ENCODE measurements around the gene LAT. TPM values are rescaled to one million over a fixed set of nuclear protein-coding genes. Genes with fewer than 3 reads are reported as not detected.
A peak's percentile ranks its signal among the peaks of the same experiment; 100 is the strongest.

Gene LAT
- total and polyA plus RNA-seq, 2 experiments from 2014 or later = 2.4 to 2.9 TPM

GRCh38 chr16:29028457-29029167, 43.8 kb downstream of the LAT start:
- no peaks in the 10 kb centered on the region for H3K36me3 ChIP-seq (ENCODE audit: low read depth)
- no peak for DNase-seq

GRCh38 chr16:29029168-29029994, 44.5 kb downstream of the LAT start:
- Histone ChIP-seq H3K9me3 (ENCODE audit: low read depth) (no peaks in the 10 kb centered on the region), H3K79me2 (ENCODE audit: insufficient read depth) (no peaks in the 10 kb centered on the region), H3K4me3 (no peak overlapping the region), H3K36me3 (ENCODE audit: low read depth) (no peaks in the 10 kb centered on the region), H3K4me2 (ENCODE audit: unreplicated experiment) (peak overlapping the region; percentile 15), H2AFZ (0 out of 2 replicates have a peak overlapping the region, but pooled peaks have one; percentile 19), H3K27me3 (replicated peaks; ENCODE audit: insufficient read depth) (no peaks in the 10 kb centered on the region), H3K9me2 (ENCODE audit: insufficient read depth) (no peaks in the 10 kb centered on the region), H3F3A (ENCODE audit: insufficient read depth) (no peaks in the 10 kb centered on the region), H3K4me1 (ENCODE audit: insufficient read depth) (peaks cover 9% of the 10 kb centered on the region; the same call in 1 of the 2 replicates), H3K27ac (peak overlapping the region; percentile 39), H3K9ac (peak overlapping the region; percentile 54), H4K20me1 (ENCODE audit: insufficient read depth) (no peaks in the 10 kb centered on the region)
- DNase-seq = peak; percentile 99
- in situ Hi-C loops (cut with MboI) = no loop called here
- WGBS, 2 experiments (ENCODE audit: low coverage in 1 of 2, low lambda C conversion rate in 2 of 2, missing lambda C conversion rate in 2 of 2) = 18 to 29% methylated on average over 10 to 16 of the region's 16 CpGs
- TF ChIP-seq EZH2 (IDR thresholded peaks at IDR 0.05; ENCODE audit: insufficient read depth, poor library complexity, severe bottlenecking) (no peak), EZH2phosphoT487 (IDR thresholded peaks at IDR 0.05; ENCODE audit: insufficient read depth, low read depth) (no peak)

More at GRCh38 chr16:29028457-29029167, 43.8 kb downstream of the LAT start:
- Histone ChIP-seq H4K20me1 (ENCODE audit: insufficient read depth) (no peaks in the 10 kb centered on the region), H3K9me2 (ENCODE audit: insufficient read depth) (no peaks in the 10 kb centered on the region), H3K4me3 (no peak overlapping the region), H2AFZ (0 out of 2 replicates have a peak overlapping the region, but pooled peaks have one; percentile 19), H3F3A (ENCODE audit: insufficient read depth) (no peaks in the 10 kb centered on the region), H3K79me2 (ENCODE audit: insufficient read depth) (no peaks in the 10 kb centered on the region), H3K4me2 (ENCODE audit: unreplicated experiment) (peak overlapping the region; percentile 15), H3K9me3 (ENCODE audit: low read depth) (no peaks in the 10 kb centered on the region), H3K27me3 (replicated peaks; ENCODE audit: insufficient read depth) (no peaks in the 10 kb centered on the region), H3K9ac (peak overlapping the region; percentile 54), H3K27ac (peak overlapping the region; percentile 39), H3K4me1 (ENCODE audit: insufficient read depth) (peaks cover 9% of the 10 kb centered on the region; the same call in 1 of the 2 replicates)
- WGBS, 2 experiments (ENCODE audit: low coverage in 1 of 2, low lambda C conversion rate in 2 of 2, missing lambda C conversion rate in 2 of 2) = 69 to 71% methylated on average over 7 of the region's 7 CpGs
- in situ Hi-C loops (cut with MboI) = no loop called here
- TF ChIP-seq EZH2 (IDR thresholded peaks at IDR 0.05; ENCODE audit: insufficient read depth, poor library complexity, severe bottlenecking) (no peak), EZH2phosphoT487 (IDR thresholded peaks at IDR 0.05; ENCODE audit: insufficient read depth, low read depth) (no peak)

GRCh38 chr16:29030086-29030840, 45.4 kb downstream of the LAT start:
- peaks cover 9% of the 10 kb centered on the region; the same call in 1 of the 2 replicates for H3K4me1 ChIP-seq (ENCODE audit: insufficient read depth)
- no peaks in the 10 kb centered on the region for H3K79me2 ChIP-seq (ENCODE audit: insufficient read depth)
- WGBS, 2 experiments (ENCODE audit: low coverage in 1 of 2, low lambda C conversion rate in 2 of 2, missing lambda C conversion rate in 2 of 2) = 78 to 83% methylated on average over 8 of the region's 8 CpGs
- H3K27me3 ChIP-seq (replicated peaks; ENCODE audit: insufficient read depth) = no peaks in the 10 kb centered on the region
- H4K20me1 ChIP-seq (ENCODE audit: insufficient read depth) = no peaks in the 10 kb centered on the region
- TF ChIP-seq EZH2 (IDR thresholded peaks at IDR 0.05; ENCODE audit: insufficient read depth, poor library complexity, severe bottlenecking) (no peak), EZH2phosphoT487 (IDR thresholded peaks at IDR 0.05; ENCODE audit: insufficient read depth, low read depth) (no peak)
- no peaks in the 10 kb centered on the region for H3F3A ChIP-seq (ENCODE audit: insufficient read depth)
- H3K9ac ChIP-seq = no peak overlapping the region
- no peaks in the 10 kb centered on the region for H3K9me3 ChIP-seq (ENCODE audit: low read depth)
- DNase-seq = no peak
- no peaks in the 10 kb centered on the region for H3K36me3 ChIP-seq (ENCODE audit: low read depth)
- H2AFZ ChIP-seq = no peak overlapping the region
- no peaks in the 10 kb centered on the region for H3K9me2 ChIP-seq (ENCODE audit: insufficient read depth)
- H3K27ac ChIP-seq = no peak overlapping the region
- no peak overlapping the region for H3K4me3 ChIP-seq
- in situ Hi-C loops (cut with MboI) = no loop called here
- no peak overlapping the region for H3K4me2 ChIP-seq (ENCODE audit: unreplicated experiment)

Other genes with a start within 250 kb of the LAT start
- gene NPIPB9, start 233.3 kb upstream of the LAT start, total RNA-seq (2014; rRNA removed; shearing (Covaris generic)) = 0.38 TPM in 1 of 2 replicates, not detected in the other
- not detected in 2 replicates for gene NPIPB9, start 233.3 kb upstream of the LAT start, polyA plus RNA-seq (2016; fragmentation: Nextera tagmentation; extraction: Ambion mirVana)
- 37.2 and 43.1 TPM in 2 replicates for gene ATXN2L, start 162.1 kb upstream of the LAT start, total RNA-seq (2014; rRNA removed; shearing (Covaris generic))
- 50.7 and 53.1 TPM in 2 replicates for gene ATXN2L, start 162.1 kb upstream of the LAT start, polyA plus RNA-seq (2016; fragmentation: Nextera tagmentation; extraction: Ambion mirVana)
- 95.2 and 107 TPM in 2 replicates for gene TUFM, start 138.7 kb upstream of the LAT start, total RNA-seq (2014; rRNA removed; shearing (Covaris generic))
- gene TUFM, start 138.7 kb upstream of the LAT start, polyA plus RNA-seq (2016; fragmentation: Nextera tagmentation; extraction: Ambion mirVana) = 141 and 148 TPM in 2 replicates
- 16.8 and 21.8 TPM in 2 replicates for gene SH2B1, start 121.2 kb upstream of the LAT start, total RNA-seq (2014; rRNA removed; shearing (Covaris generic))
- 8.4 and 8.8 TPM in 2 replicates for gene SH2B1, start 121.2 kb upstream of the LAT start, polyA plus RNA-seq (2016; fragmentation: Nextera tagmentation; extraction: Ambion mirVana)
- gene ATP2A1, start 106.6 kb upstream of the LAT start, total RNA-seq (2014; rRNA removed; shearing (Covaris generic)) = 0.11 TPM in 1 of 2 replicates, not detected in the other
- 0.09 and 0.10 TPM in 2 replicates for gene ATP2A1, start 106.6 kb upstream of the LAT start, polyA plus RNA-seq (2016; fragmentation: Nextera tagmentation; extraction: Ambion mirVana)
- gene RABEP2, start 59.8 kb upstream of the LAT start, total RNA-seq (2014; rRNA removed; shearing (Covaris generic)) = 34.7 and 53.4 TPM in 2 replicates
- 14.0 and 15.4 TPM in 2 replicates for gene RABEP2, start 59.8 kb upstream of the LAT start, polyA plus RNA-seq (2016; fragmentation: Nextera tagmentation; extraction: Ambion mirVana)
- not detected in 2 replicates for gene CD19, start 53.1 kb upstream of the LAT start, total RNA-seq (2014; rRNA removed; shearing (Covaris generic))
- gene CD19, start 53.1 kb upstream of the LAT start, polyA plus RNA-seq (2016; fragmentation: Nextera tagmentation; extraction: Ambion mirVana) = not detected in 2 replicates
- gene NFATC2IP, start 34.1 kb upstream of the LAT start, total RNA-seq (2014; rRNA removed; shearing (Covaris generic)) = 12.1 and 16.8 TPM in 2 replicates
- 11.4 and 15.7 TPM in 2 replicates for gene NFATC2IP, start 34.1 kb upstream of the LAT start, polyA plus RNA-seq (2016; fragmentation: Nextera tagmentation; extraction: Ambion mirVana)
- 44.3 and 48.4 TPM in 2 replicates for gene SPNS1, start 10.3 kb upstream of the LAT start, total RNA-seq (2014; rRNA removed; shearing (Covaris generic))
- 41.3 and 46.9 TPM in 2 replicates for gene SPNS1, start 10.3 kb upstream of the LAT start, polyA plus RNA-seq (2016; fragmentation: Nextera tagmentation; extraction: Ambion mirVana)